Endodermal cell (in vitro differentiated cells): Measurements from ENCODE around the gene ABHD11. TPM values are rescaled to one million over a fixed set of nuclear protein-coding genes. Genes with fewer than 3 reads are reported as not detected.

ENCODE experiments used
- DNase-seq: peaks from one replicate; pipeline ENCODE4 v3.0.0-alpha.2; 2017
- H3K27ac ChIP-seq: 2 replicates; pipeline ENCODE4 v1.5.1; 2013; ENCODE audit warnings: mild to moderate bottlenecking, low read depth, low read length, moderate library complexity
- H3K27me3 ChIP-seq: 2 replicates; pipeline ENCODE4 v1.6.1; 2013; ENCODE audit warnings: mild to moderate bottlenecking, low read length, moderate library complexity; ENCODE audit not compliant: insufficient read depth, control insufficient read depth, poor library complexity, severe bottlenecking
- H3K36me3 ChIP-seq: 2 replicates; pipeline ENCODE4 v1.7.0; 2013; ENCODE audit warnings: mild to moderate bottlenecking, low read length, moderate library complexity; ENCODE audit not compliant: control insufficient read depth, insufficient read depth
- H3K4me1 ChIP-seq: one replicate; pipeline ENCODE4 v1.7.0; 2013; ENCODE audit warnings: low read length; ENCODE audit not compliant: control insufficient read depth, insufficient read depth
- H3K4me3 ChIP-seq: 2 replicates; pipeline ENCODE4 v1.5.1; 2013; ENCODE audit warnings: mild to moderate bottlenecking, low read length, moderate library complexity
- H3K9ac ChIP-seq: 2 replicates; pipeline ENCODE4 v1.6.1; 2013; ENCODE audit warnings: mild to moderate bottlenecking, low read length, moderate library complexity; ENCODE audit not compliant: poor library complexity, severe bottlenecking; ENCODE audit errors: extremely low read depth
- H3K9me3 ChIP-seq: 2 replicates; pipeline ENCODE4 v1.6.1; 2013; ENCODE audit warnings: mild to moderate bottlenecking, low read length, moderate library complexity; ENCODE audit not compliant: control insufficient read depth
- H3K27ac Mint-ChIP-seq: 2 replicates; pipeline ENCODE4 v1.8.0; 2020; ENCODE audit warnings: mixed read lengths
- H3K27me3 Mint-ChIP-seq: 2 replicates; pipeline ENCODE4 v1.8.0; 2021; ENCODE audit warnings: mild to moderate bottlenecking, mixed read lengths; ENCODE audit not compliant: insufficient read depth
- H3K36me3 Mint-ChIP-seq: 2 replicates; pipeline ENCODE4 v1.8.0; 2020; ENCODE audit warnings: low read depth, mixed read lengths
- H3K4me1 Mint-ChIP-seq: 2 replicates; pipeline ENCODE4 v1.8.0; 2020; ENCODE audit warnings: mixed read lengths
- H3K4me3 Mint-ChIP-seq: 2 replicates; pipeline ENCODE4 v1.8.0; 2020; ENCODE audit warnings: mild to moderate bottlenecking, moderate library complexity, mixed read lengths
- H3K9me3 Mint-ChIP-seq: 2 replicates; pipeline ENCODE4 v1.8.0; 2020; ENCODE audit warnings: mild to moderate bottlenecking, mixed read lengths
- CTCF ChIP-seq: fragments of 200-600 bp; sonication (generic); conservative IDR thresholded peaks from 2 replicates; pipeline ENCODE4 v1.5.0; 2021; ENCODE audit warnings: antibody characterized with exemption, mild to moderate bottlenecking
- WGBS, 2 experiments: methylation state at CpG; one replicate each; pipeline versions ENCODE4 v1.1.5 to v1.1.7; 2013; ENCODE audit warnings: missing lambda C conversion rate in 2 of 2, mixed read lengths in 1 of 2; ENCODE audit not compliant: insufficient coverage in 1 of 2, insufficient read length in 1 of 2; 5-methylcytosine and 5-hydroxymethylcytosine counted together
- total RNA-seq, 2 donors: library from RNA; stranded (reverse); fragmentation: NEBNext Ultra II Directional in 1 of 2; extraction: Animal tissue kit (Norgen Biotek cat#: 25700) in 1 of 2; gene quantifications; 2 replicates in 1 of 2; 3 replicates in 1 of 2; pipeline ENCODE4 v1.2.1, GENCODE V29; 2021

ABHD11 gene
- total RNA-seq, 2 donors from 2014 or later, result 76.9 to 109 TPM

- Mint-ChIP-seq H3K27ac (no peak overlapping the region), H3K4me3 (peak overlapping the region; percentile 65), H3K4me1 (peaks cover 4% of the 10 kb centered on the region), H3K27me3 (peaks cover 41% of the 10 kb centered on the region), H3K9me3 (no peaks in the 10 kb centered on the region), H3K36me3 (peaks cover 6% of the 10 kb centered on the region)
- no peak for DNase-seq
- Histone ChIP-seq H3K27ac (no peak overlapping the region), H3K27me3 (peaks cover 22% of the 10 kb centered on the region), H3K9me3 (no peaks in the 10 kb centered on the region), H3K36me3 (no peaks in the 10 kb centered on the region), H3K4me3 (peak overlapping the region; percentile 35), H3K9ac (no peak overlapping the region), H3K4me1 (no peaks in the 10 kb centered on the region)
- 84 to 89% methylated on average over 14 to 49 of the region's 49 CpGs for WGBS, 2 experiments
- TF ChIP-seq CTCF, result no peak
These were observed 30.9 kb upstream of the ABHD11 start for GRCh38 chr7:73769481-73770001.

DNA sequence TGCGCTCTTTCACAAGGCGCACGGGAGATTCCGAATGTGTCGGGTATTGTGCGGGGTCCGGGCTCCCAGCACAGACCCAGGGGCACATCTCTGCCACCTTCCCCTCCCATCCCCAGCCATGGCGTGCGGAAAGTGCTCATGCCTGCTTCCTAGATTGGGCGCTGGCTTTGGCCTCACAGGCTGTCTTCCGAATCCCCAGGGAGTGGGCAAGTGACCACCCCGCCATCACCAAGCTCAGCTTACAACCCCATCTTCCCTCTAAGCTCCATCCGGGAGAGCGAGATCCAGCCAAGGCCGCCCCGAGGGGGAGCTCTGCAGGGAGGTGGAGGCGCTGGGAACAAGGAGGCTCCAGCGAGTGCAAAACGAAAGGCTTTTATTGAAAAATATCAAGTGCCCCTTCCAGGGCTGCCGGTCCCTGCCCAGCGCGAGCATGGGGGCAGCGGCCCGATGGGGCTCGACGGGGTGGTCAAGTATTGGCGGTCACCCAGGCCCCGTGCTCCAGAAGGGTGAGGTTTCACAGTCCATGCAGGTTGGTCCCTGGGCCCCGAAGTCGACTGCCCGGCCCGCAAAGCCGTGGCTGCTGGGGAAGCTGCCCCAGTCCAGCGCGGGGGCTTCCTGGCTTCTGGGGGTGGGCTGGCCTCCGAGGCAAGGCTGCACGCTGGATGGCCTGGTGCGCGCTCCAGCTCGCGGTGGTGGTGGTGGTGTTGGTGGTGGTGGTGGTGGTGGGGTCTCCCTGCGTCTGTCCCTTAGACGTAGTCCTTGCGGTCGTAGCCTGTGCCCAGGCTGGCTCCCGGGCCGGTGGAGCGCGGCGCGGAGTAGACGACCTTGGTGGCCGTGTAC, 30.3 kb upstream of the ABHD11 start:
- H3K4me1 Mint-ChIP-seq, result peaks cover 4% of the 10 kb centered on the region
- Histone ChIP-seq H3K36me3 (no peaks in the 10 kb centered on the region), H3K27ac (no peak overlapping the region), H3K4me1 (no peaks in the 10 kb centered on the region), H3K9ac (no peak overlapping the region), H3K27me3 (peaks cover 22% of the 10 kb centered on the region), H3K9me3 (no peaks in the 10 kb centered on the region), H3K4me3 (no peak overlapping the region)
- no peak overlapping the region for H3K27ac Mint-ChIP-seq
- no peaks in the 10 kb centered on the region for H3K9me3 Mint-ChIP-seq
- H3K4me3 Mint-ChIP-seq, result peak overlapping the region; percentile 65
- no peak for TF ChIP-seq CTCF
- H3K36me3 Mint-ChIP-seq, result peaks cover 6% of the 10 kb centered on the region
- peak; percentile 59 for DNase-seq
- WGBS, 2 experiments, result 93 to 95% methylated on average over 29 to 53 of the region's 53 CpGs
- H3K27me3 Mint-ChIP-seq, result peaks cover 41% of the 10 kb centered on the region

DNA sequence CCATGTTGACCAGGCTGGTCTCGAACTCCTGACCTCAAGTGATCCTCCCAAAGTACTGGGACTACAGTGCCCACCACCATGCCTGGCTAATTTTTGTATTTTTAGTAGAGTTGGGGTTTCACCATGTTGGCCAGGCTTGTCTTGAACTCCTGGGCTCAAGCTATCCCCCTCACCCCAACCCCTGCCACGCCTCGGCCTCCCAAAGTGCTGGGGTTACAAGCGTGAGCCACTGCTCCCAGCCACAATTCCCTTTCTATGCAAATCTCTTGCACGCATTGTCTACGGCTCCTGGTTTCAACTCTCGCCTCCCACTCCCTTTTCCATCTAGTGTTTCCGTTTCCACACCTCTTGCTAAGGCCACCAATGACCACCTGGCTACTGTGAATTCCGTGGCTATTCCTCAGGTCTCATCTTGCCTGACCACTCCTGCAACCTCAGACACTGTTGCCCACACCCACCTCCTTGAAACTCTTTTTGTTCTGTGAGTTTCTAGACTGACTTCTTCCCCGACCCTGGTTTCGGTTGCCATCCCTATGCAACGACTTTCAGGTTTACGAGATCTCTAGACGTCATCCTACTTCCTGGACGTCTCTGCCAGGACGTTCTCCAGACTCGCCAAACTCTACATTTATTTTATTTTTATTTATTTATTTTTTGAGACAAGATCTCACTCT, 28.1 kb upstream of the ABHD11 start:
- 89% methylated on average over 14 to 17 of the region's 17 CpGs for WGBS, 2 experiments
- Mint-ChIP-seq H3K9me3 (no peaks in the 10 kb centered on the region), H3K4me1 (peaks cover 4% of the 10 kb centered on the region), H3K36me3 (peaks cover 6% of the 10 kb centered on the region), H3K27ac (no peak overlapping the region), H3K4me3 (no peak overlapping the region), H3K27me3 (peaks cover 30% of the 10 kb centered on the region)
- no peak for TF ChIP-seq CTCF
- Histone ChIP-seq H3K36me3 (no peaks in the 10 kb centered on the region), H3K4me1 (no peaks in the 10 kb centered on the region), H3K27me3 (peaks cover 21% of the 10 kb centered on the region), H3K9me3 (no peaks in the 10 kb centered on the region), H3K4me3 (no peak overlapping the region), H3K9ac (no peak overlapping the region), H3K27ac (no peak overlapping the region)
- DNase-seq, result no peak
